ENCODE data around the gene TMPRSS3.
A peak's percentile ranks its signal among the peaks of the same experiment; 100 is the strongest.

TMPRSS3 gene

GRCh38 chr21:42427809-42428419 is 32.1 kb upstream of the TMPRSS3 start:
- DNase-seq: no peak

DNA sequence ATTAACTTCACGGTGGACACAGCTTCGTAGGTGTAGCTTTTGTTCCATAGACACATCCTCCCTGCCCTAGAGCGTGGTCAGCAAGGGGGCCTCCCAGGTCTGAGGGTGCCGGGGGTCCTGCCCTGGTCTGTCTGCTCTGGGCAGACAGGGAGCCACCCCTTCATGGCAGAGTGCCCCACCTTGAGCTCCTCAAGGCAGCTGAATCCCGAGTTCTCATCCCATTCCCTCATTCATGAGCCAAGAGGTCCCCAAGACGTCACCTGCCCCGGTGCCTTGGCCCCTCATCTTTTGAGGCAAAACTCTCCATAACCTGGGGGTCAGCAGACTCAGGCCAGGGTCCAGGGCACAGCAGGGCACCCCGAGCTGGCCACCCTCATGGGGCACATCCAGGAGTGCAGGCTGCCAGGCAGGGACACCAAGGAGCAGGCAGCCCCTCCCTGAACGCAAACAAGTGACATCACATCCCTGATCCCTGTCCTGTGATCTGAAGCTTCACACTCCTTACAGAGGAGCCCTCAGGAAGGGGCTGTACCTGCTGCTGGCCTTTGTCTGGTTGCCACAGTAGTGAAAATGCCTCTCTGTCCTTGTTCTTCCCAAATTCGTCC is 31.1 kb upstream of the TMPRSS3 start:
- no peak for DNase-seq

DNA sequence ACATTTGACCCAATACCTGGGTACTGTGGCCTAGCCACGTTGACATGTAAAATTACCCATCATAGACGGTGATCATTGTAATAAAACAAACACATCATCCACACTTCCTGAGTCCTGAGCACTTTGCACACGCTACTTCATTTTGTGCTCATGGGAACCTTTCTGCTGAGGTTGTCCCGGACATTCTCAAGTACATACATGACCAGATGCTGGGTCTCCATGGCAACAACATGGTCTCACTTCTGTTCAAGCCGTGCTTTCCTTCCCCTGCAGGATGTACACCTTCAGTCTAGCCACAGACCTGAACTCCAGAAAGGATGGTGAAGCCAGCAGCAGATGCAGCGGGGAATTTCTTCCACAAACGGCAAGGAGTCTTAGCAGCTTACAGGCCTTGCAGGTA is 30.6 kb upstream of the TMPRSS3 start:
- no peak for DNase-seq

GRCh38 chr21:42425591-42425990 is 29.7 kb upstream of the TMPRSS3 start:
- no peak for DNase-seq

DNA sequence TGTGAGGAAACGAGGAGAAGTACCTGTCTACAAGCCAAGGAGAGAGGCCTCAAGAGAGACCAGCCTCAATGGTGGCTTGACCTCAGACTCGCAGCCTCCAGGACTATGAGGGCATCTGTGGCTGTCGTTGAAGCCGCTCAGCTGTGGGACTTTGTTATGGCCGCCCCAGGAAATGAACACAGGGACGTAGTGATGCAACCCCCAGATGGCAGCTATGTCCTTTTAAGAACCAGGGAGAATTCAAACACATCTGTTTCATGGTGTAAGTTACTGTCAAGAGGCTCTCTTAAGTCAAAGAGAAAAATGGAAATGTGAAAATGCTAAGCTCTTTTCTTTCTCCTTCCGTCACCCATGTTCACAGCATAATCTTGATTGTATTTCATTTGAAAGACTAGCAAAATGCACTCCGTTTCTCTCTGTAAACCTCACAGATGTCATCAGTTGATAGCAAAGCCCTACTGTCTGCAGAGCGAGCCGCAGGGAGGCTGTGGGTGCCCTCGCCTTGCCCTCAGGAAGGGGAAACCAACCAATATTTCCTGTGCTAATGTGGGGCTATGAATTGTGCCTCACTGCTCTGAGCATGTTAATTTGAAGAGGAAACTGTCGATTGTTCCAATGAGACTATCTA is 29.2 kb upstream of the TMPRSS3 start:
- DNase-seq: no peak

DNA sequence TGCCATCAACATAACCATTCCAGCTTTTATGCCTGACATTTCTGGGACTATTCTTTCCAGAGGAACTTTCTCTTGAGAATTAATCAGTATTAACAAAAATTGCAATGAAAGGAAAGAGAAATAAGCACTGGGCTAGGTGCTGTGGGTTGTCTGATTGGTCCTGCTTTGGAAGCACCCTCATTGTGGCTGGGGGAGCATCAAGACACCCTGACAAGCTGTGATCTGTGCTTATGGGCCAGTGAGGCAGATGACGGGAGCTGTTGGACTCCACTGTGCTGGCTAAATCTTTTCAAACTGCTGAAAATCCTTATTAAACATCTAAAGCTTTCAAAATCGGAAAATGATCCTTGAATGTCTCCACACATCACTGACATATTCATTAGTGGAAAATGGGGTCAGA is 27.8 kb upstream of the TMPRSS3 start:
- no peak for DNase-seq

- DNase-seq: no peak
Observed at GRCh38 chr21:42423197-42423675, 27.4 kb upstream of the TMPRSS3 start.

DNA sequence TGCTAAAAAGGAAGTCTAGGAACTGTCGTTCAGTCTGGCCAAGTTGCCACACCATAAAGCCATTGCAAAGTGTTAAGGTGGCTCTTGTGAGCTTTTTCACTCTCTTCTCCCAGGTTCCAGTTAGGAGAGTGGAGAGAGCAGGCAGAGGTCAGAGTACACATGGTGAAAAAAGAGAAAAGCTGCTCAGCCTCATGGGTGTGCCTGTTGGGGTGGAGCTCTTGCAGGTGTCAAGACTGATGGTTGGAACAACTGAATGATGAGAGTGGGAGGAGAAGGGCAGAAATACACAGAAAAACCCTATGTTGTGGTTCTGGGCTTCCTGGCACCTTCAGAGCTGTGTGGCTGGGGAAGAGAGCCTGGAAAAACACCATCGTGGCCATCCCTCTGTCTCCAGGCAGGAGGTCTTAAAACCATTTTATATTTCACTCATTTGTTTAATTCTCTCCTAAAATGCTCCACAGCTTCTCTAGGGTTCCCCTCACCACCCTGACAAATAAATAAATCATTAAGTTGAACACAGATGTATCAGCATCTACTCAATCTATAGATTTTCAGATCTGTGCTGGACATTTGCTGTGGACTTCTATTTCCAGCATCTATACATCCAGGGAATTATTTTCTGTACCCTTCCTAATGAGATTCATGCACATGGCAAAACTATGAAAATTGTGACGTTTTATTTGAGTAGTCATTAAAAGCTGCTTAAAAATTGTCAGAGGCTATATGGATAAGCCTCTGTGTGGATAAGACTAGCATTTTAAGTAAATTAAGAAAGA is 25.4 kb upstream of the TMPRSS3 start:
- DNase-seq: no peak

GRCh38 chr21:42419845-42420244 is 24.0 kb upstream of the TMPRSS3 start:
- DNase-seq: no peak

DNA sequence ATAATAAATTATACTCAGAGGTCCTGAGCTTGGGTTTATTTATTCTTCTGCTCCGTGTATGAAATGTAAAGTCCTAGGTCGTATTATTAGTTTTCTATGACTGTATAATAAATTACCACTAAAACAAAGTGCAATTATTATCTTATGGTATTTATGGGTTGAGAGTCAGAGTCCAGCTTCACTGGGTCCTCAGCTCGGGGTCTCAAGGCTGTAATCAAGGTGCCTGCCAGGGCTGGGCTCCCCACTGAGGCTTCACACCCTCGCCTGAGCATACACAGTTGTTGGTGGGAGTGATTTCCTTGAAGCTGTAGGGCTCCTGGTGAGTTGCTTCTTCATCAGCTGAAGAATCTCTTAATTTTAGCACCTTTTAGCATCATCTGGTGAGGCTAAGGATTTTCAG is 23.0 kb upstream of the TMPRSS3 start:
- DNase-seq: no peak

- DNase-seq: no peak
Observed at GRCh38 chr21:42417533-42417932, 21.7 kb upstream of the TMPRSS3 start.

DNA sequence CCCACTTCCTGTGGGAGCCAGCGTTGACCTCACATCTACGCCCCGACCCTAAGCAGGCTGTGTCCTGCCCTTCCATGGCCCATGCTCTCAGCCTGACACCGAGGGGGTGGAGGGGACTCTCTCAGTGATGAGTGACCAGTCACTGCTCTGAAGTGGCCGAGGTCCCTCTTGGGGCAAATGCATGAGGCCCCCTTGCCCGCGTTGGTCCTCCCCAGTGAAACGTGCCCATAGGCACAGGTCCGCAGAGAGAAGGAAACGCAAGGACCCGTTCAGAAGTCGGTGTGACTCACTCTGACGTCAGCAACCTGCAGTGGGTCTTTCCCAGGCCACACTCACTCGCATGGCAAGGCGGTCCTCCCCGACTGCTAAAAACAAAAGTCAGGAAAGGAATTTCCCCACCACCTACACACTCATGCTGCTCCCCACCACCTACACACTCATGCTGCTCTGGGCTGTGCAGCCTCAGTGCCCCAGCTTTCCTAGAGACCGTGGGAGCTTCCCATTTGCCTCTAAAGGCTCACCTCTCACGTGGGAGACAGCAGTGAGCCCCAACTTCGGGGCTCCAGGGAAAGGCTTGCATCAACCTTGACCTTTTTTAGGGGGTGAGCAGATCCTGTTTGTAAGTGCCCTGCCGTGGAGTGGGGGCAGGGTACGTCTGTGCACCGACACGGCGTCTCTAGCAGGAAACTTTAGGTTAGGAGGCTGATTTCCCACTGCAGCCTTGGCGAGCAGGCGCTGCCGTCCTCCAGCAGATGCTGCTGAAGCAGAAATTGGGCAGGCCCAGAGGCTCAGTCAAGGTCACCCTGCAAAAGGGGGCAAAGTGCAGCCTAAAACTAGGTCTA is 19.3 kb upstream of the TMPRSS3 start:
- peak in 7 of 56 donors; percentile 6 to 63 (median 41) for DNase-seq

- DNase-seq: no peak
Observed at GRCh38 chr21:42414553-42414927, 18.7 kb upstream of the TMPRSS3 start.

DNA sequence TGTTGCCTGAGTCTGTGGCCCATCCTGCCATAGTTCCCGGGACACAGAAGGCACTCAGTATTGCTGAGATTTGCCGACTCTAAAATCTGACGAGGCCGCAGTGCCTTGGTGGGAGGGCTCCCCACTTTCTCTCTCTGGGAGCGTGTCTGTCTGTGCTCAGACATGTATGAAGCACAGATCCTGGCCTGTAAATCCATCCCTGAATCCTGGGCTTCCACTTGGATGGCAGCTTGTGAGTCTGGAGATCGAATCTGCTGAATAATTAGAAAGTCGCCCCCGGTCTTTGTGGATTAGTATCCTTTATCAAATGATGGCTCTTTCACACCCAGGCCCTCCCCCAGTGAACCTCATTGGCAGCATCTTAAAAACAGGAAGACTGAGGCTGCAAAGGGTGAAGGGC is 18.2 kb upstream of the TMPRSS3 start:
- DNase-seq: no peak

GRCh38 chr21:42413500-42413899 is 17.6 kb upstream of the TMPRSS3 start:
- peak in 11 of 56 donors; percentile 3 to 50 (median 20) for DNase-seq

- DNase-seq: no peak
Observed at GRCh38 chr21:42413093-42413492, 17.2 kb upstream of the TMPRSS3 start.

- DNase-seq: no peak
Observed at GRCh38 chr21:42412636-42412933, 16.7 kb upstream of the TMPRSS3 start.

- DNase-seq: no peak
Observed at GRCh38 chr21:42411891-42412635, 16.2 kb upstream of the TMPRSS3 start.

GRCh38 chr21:42411197-42411869 is 15.5 kb upstream of the TMPRSS3 start:
- DNase-seq: no peak

- no peak for DNase-seq
Observed at GRCh38 chr21:42409366-42409765, 13.5 kb upstream of the TMPRSS3 start.

All from nucleus accumbens (tissue), 56 donors.